ENCODE results near the gene KIRREL1. TPM values are rescaled to one million over a fixed set of nuclear protein-coding genes. Genes with fewer than 3 reads are reported as not detected.

The KIRREL1 gene
- total and polyA plus RNA-seq, 2 of the 13 experiments (the other 11 are each of a cell fraction or from before 2014, with no cell fraction given), result 0.02 to 0.03 TPM

GRCh38 chr1:158080066-158080465 lies 86.6 kb downstream of the KIRREL1 start:
- Histone ChIP-seq H3K27me3 (ENCODE audit: control insufficient read depth in 1 of 2, insufficient read depth in 2 of 2, low read length in 2 of 2) (no peaks in the 10 kb centered on the region; a peak in 1 of 5 replicates), H3K4me2 (ENCODE audit: low read depth, low read length) (no peak overlapping the region), H4K20me1 (ENCODE audit: insufficient read depth, low read length) (no peaks in the 10 kb centered on the region), H3K27ac (ENCODE audit: extremely low read length, insufficient read depth, low read length) (no peak overlapping the region), H3K79me2 (ENCODE audit: insufficient read depth, low read length) (no peaks in the 10 kb centered on the region), H3K36me3 (replicated peaks in 1 of 2; ENCODE audit: control insufficient read depth in 1 of 2, insufficient read depth in 2 of 2, low read length in 2 of 2) (no peaks in the 10 kb centered on the region), H3K9ac (ENCODE audit: insufficient read depth, low read depth, low read length) (no peak overlapping the region), H3K4me1 (ENCODE audit: insufficient read depth, low read length) (no peaks in the 10 kb centered on the region), H3K4me3 (replicated peaks in 1 of 3; ENCODE audit: insufficient read depth in 1 of 3, low read depth in 2 of 3, low read length in 3 of 3) (no peak overlapping the region), H2AFZ (ENCODE audit: low read length) (no peak overlapping the region), H3K9me3 (ENCODE audit: low read length) (no peaks in the 10 kb centered on the region)
- ChIA-PET POLR2A (no interaction called here), CTCF (ENCODE audit: low intra/inter-chr PET ratio, low total read pairs) (no interaction called here)
- in situ Hi-C loops (cut with HindIII; ENCODE audit: extremely low pct_ligation_motif_present, low pct_unique_long_range_greater_than_20kb) (loop anchor here (10.0 kb wide), 2 partner anchors 85 to 115 kb away; partner anchors contain the start of gene KIRREL1), intact Hi-C loops (cut with micrococcal nuclease; ENCODE audit: unreplicated experiment) (no loop called here)
- FAIRE-seq (no peak), ATAC-seq (no peak), DNase-seq (ENCODE audit: low spot score) (no peak)
- no peak for TF ChIP-seq RORA (CRISPR knock-in tag; IDR thresholded peaks at IDR 0.05)
- TF ChIP-seq NKX3-1 (CRISPR knock-in tag; IDR thresholded peaks at IDR 0.05), result no peak
- TF ChIP-seq RCOR2 (CRISPR knock-in tag; IDR thresholded peaks at IDR 0.05), result no peak
- TF ChIP-seq ZXDC (CRISPR knock-in tag; IDR thresholded peaks at IDR 0.05), result no peak
- no peak for TF ChIP-seq GATAD1 (CRISPR knock-in tag; IDR thresholded peaks at IDR 0.05)
- TF ChIP-seq NFAT5 (CRISPR knock-in tag; IDR thresholded peaks at IDR 0.05), result no peak
- TF ChIP-seq ZNF383 (CRISPR knock-in tag; IDR thresholded peaks at IDR 0.05; ENCODE audit: borderline replicate concordance), result no peak
- no peak for TF ChIP-seq NFIC (IDR thresholded peaks at IDR 0.05; ENCODE audit: low read length)
- TF ChIP-seq NR2F2 (IDR thresholded peaks at IDR 0.05; ENCODE audit: borderline replicate concordance, low read depth), result no peak
- no peak for TF ChIP-seq RFXANK (CRISPR knock-in tag; IDR thresholded peaks at IDR 0.05)
- no TSS peak for BruUV-seq (replicated peaks)
- 31% methylated on average over 3 of the region's 3 CpGs for WGBS (ENCODE audit: low lambda C conversion rate)

Measured in HepG2 (cell line).